OCI-LY1 (cell line): ENCODE measurements around the gene ZP1.

Experiments used
- H2AFZ ChIP-seq: fragments of 200-600 bp; sonication (generic), shearing (Covaris generic); 2 replicates; pipeline ENCODE4 v1.6.0; 2014; ENCODE audit warnings: antibody characterized with exemption, mild to moderate bottlenecking, low read length
- H3F3A ChIP-seq: fragments of 200-600 bp; sonication (generic), shearing (Covaris generic); 2 replicates; pipeline ENCODE4 v1.6.0; 2014; ENCODE audit warnings: mild to moderate bottlenecking, antibody characterized with exemption, low read length, moderate library complexity; ENCODE audit not compliant: insufficient read depth
- H3K27ac ChIP-seq: fragments of 200-600 bp; sonication (generic); 2 replicates; pipeline ENCODE4 v1.5.1; 2014; ENCODE audit warnings: low read length, mixed run types, mild to moderate bottlenecking, low read depth; ENCODE audit not compliant: poor library complexity, severe bottlenecking
- H3K27me3 ChIP-seq: fragments of 200-600 bp; sonication (generic); 2 replicates; pipeline ENCODE4 v1.6.0; 2014; ENCODE audit warnings: antibody characterized with exemption, mild to moderate bottlenecking, low read length, moderate library complexity; ENCODE audit not compliant: insufficient read depth
- H3K36me3 ChIP-seq: fragments of 200-600 bp; sonication (generic); 2 replicates; pipeline ENCODE4 v1.6.1; 2014; ENCODE audit warnings: mild to moderate bottlenecking, antibody characterized with exemption, low read length, moderate library complexity, mixed read lengths; ENCODE audit not compliant: insufficient read depth
- H3K4me1 ChIP-seq: fragments of 200-600 bp; sonication (generic); 2 replicates; pipeline ENCODE4 v1.5.1; 2014; ENCODE audit warnings: mild to moderate bottlenecking, low read length, moderate library complexity; ENCODE audit not compliant: insufficient read depth, severe bottlenecking
- H3K4me2 ChIP-seq: fragments of 200-600 bp; sonication (generic), shearing (Covaris generic); 2 replicates; pipeline ENCODE4 v1.6.1; 2014; ENCODE audit warnings: low read length
- H3K4me3 ChIP-seq: fragments of 200-600 bp; sonication (generic); 2 replicates; pipeline ENCODE4 v1.5.1; 2014; ENCODE audit warnings: low read length, low read depth, mild to moderate bottlenecking, mixed read lengths; ENCODE audit not compliant: poor library complexity, severe bottlenecking
- H3K79me2 ChIP-seq: fragments of 200-600 bp; shearing (Covaris generic); 2 replicates; pipeline ENCODE4 v1.6.1; 2016; ENCODE audit warnings: mixed run types, low read length, mixed read lengths; ENCODE audit not compliant: insufficient read depth
- H3K9ac ChIP-seq: fragments of 200-600 bp; sonication (generic), shearing (Covaris generic); 2 replicates; pipeline ENCODE4 v1.6.1; 2014; ENCODE audit warnings: mild to moderate bottlenecking, low read length, mixed read lengths
- H3K9me2 ChIP-seq: fragments of 200-600 bp; sonication (generic), shearing (Covaris generic); 2 replicates; pipeline ENCODE4 v1.6.1; 2014; ENCODE audit warnings: low read depth, mild to moderate bottlenecking, low read length, mixed read lengths
- H3K9me3 ChIP-seq: fragments of 200-600 bp; shearing (Covaris generic); 2 replicates; pipeline ENCODE4 v1.6.1; 2014; ENCODE audit warnings: low read length, mixed read lengths
- H4K20me1 ChIP-seq: fragments of 200-600 bp; sonication (generic), shearing (Covaris generic); 2 replicates; pipeline ENCODE4 v1.6.0; 2016; ENCODE audit warnings: mild to moderate bottlenecking, low read length; ENCODE audit not compliant: insufficient read depth
- EZH2 ChIP-seq: fragments of 200-600 bp; sonication (generic), shearing (Covaris generic); IDR thresholded peaks from 2 replicates; pipeline ENCODE4 v1.8.0; 2017; ENCODE audit warnings: borderline replicate concordance, mixed run types, mild to moderate bottlenecking, antibody characterized with exemption, low read length, moderate library complexity, mixed read lengths
- TF ChIP-seq, protein P1 (sequence below): fragments of 200-600 bp; sonication (generic), shearing (Covaris generic); IDR thresholded peaks from 2 replicates; pipeline ENCODE4 v1.5.1; 2017; ENCODE audit warnings: mild to moderate bottlenecking, antibody characterized with exemption, low read length, moderate library complexity, mixed read lengths

The ZP1 gene

DNA sequence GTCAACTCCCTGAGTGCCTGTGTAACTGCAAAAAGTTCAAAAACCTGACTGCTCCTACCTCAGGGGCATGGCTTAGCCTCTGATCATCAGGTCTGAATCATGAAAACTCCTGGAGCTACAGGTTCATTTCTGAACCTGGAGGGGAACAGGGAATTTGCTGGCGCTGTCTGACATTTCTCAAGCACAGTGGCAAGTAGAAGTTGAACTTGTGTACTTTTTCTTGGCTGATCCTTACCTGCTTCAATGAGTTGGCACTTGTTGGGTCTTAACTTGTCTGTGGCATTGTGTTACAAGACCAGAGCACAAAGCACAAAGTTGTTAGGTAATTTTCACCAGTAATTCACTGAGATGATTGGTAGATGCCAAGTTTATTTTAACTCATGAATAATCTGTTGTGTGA, 49.9 kb downstream of the ZP1 start:
- Histone ChIP-seq H3K4me3 (no peak overlapping the region), H3K27ac (no peak overlapping the region), H3K79me2 (peaks cover 13% of the 10 kb centered on the region; the same call in 1 of the 2 replicates), H3K9me3 (no peaks in the 10 kb centered on the region), H3K4me2 (no peak overlapping the region), H3K9me2 (no peaks in the 10 kb centered on the region), H3K9ac (no peak overlapping the region), H3F3A (no peaks in the 10 kb centered on the region), H4K20me1 (no peaks in the 10 kb centered on the region), H2AFZ (no peak overlapping the region), H3K4me1 (peaks cover 35% of the 10 kb centered on the region), H3K27me3 (no peaks in the 10 kb centered on the region), H3K36me3 (peaks cover 44% of the 10 kb centered on the region)
- TF ChIP-seq, protein P1, sequence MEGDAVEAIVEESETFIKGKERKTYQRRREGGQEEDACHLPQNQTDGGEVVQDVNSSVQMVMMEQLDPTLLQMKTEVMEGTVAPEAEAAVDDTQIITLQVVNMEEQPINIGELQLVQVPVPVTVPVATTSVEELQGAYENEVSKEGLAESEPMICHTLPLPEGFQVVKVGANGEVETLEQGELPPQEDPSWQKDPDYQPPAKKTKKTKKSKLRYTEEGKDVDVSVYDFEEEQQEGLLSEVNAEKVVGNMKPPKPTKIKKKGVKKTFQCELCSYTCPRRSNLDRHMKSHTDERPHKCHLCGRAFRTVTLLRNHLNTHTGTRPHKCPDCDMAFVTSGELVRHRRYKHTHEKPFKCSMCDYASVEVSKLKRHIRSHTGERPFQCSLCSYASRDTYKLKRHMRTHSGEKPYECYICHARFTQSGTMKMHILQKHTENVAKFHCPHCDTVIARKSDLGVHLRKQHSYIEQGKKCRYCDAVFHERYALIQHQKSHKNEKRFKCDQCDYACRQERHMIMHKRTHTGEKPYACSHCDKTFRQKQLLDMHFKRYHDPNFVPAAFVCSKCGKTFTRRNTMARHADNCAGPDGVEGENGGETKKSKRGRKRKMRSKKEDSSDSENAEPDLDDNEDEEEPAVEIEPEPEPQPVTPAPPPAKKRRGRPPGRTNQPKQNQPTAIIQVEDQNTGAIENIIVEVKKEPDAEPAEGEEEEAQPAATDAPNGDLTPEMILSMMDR: no peak
- TF ChIP-seq EZH2: no peak

DNA sequence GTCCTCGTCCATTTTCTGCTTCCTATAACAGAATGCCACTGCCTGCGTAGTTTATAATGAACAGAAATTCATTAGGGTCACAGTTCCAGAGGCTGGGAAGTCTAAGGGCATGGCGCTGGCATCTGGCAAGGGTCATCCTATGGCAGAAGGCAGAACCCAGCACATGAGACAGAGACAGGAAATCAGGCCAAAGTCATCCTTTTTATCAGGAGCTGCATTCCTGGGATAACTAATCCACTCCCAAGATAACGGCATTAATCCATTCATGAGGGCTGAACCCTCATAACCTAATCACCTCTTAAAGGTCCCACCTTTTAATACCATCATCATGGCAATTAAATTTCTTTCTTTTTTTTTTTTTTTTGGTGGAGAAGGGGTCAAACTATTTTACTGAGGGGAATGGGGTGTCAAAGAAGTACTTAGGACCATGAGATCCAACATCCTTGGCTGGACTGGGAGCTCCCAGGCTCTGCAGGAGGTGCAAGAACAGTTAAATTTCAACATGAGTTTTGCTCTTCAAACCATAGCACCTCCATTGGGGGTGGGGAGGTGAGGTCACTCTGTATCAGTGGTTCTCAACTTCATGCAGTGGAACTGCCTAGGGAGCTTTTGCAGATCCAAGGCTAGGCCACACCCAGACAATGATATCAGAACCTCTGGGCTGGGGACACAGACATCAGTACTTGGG, 51.1 kb downstream of the ZP1 start:
- no peak overlapping the region for H3K27ac ChIP-seq
- no peak overlapping the region for H3K4me2 ChIP-seq

DNA sequence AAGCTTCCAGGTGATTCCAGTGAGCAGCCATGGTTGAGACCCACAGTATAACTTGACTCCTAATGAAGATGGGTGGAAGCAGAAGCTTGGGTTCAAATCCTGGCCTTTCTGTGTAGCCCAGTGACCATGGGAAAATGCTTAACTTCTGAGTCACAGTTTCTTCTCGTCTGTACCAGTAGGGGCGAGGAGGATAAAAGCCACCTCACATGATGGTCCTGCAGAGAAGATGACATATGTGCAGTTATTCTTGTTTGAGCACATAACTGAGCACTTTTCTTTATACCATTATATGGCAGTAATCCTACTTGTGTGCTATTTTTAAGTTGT, 51.6 kb downstream of the ZP1 start:
- H3K27me3 ChIP-seq: no peaks in the 10 kb centered on the region
- no peaks in the 10 kb centered on the region for H3K9me2 ChIP-seq
- H3K4me2 ChIP-seq: no peak overlapping the region
- peaks cover 13% of the 10 kb centered on the region; the same call in 1 of the 2 replicates for H3K79me2 ChIP-seq
- H2AFZ ChIP-seq: no peak overlapping the region
- H3K9ac ChIP-seq: no peak overlapping the region
- H3K36me3 ChIP-seq: peaks cover 60% of the 10 kb centered on the region
- no peak overlapping the region for H3K27ac ChIP-seq
- TF ChIP-seq EZH2: no peak
- TF ChIP-seq, protein P1: no peak
- H3K4me3 ChIP-seq: no peak overlapping the region
- no peaks in the 10 kb centered on the region for H3F3A ChIP-seq
- H3K9me3 ChIP-seq: no peaks in the 10 kb centered on the region
- no peaks in the 10 kb centered on the region for H4K20me1 ChIP-seq
- peaks cover 26% of the 10 kb centered on the region for H3K4me1 ChIP-seq

More for the DNA sequence above, 51.1 kb downstream of the ZP1 start:
- H2AFZ ChIP-seq: no peak overlapping the region
- no peaks in the 10 kb centered on the region for H3K9me3 ChIP-seq
- H4K20me1 ChIP-seq: no peaks in the 10 kb centered on the region
- no peak overlapping the region for H3K4me3 ChIP-seq
- H3F3A ChIP-seq: no peaks in the 10 kb centered on the region
- H3K9ac ChIP-seq: no peak overlapping the region
- H3K27me3 ChIP-seq: no peaks in the 10 kb centered on the region
- TF ChIP-seq, protein P1: no peak
- no peak for TF ChIP-seq EZH2
- H3K9me2 ChIP-seq: no peaks in the 10 kb centered on the region
- peaks cover 13% of the 10 kb centered on the region; the same call in 1 of the 2 replicates for H3K79me2 ChIP-seq
- H3K36me3 ChIP-seq: peaks cover 55% of the 10 kb centered on the region
- H3K4me1 ChIP-seq: peaks cover 27% of the 10 kb centered on the region
